NCI-H1417 treated with DMSO at 0.1 percent for 48 hours (cell line): ENCODE measurements around the gene FNDC11.
A peak's percentile ranks its signal among the peaks of the same experiment; 100 is the strongest.

ENCODE experiments used
- DNase-seq: peaks from one replicate; lab custom pipeline; 2025; lab: John Stamatoyannopoulos, UW

FNDC11 gene

DNA sequence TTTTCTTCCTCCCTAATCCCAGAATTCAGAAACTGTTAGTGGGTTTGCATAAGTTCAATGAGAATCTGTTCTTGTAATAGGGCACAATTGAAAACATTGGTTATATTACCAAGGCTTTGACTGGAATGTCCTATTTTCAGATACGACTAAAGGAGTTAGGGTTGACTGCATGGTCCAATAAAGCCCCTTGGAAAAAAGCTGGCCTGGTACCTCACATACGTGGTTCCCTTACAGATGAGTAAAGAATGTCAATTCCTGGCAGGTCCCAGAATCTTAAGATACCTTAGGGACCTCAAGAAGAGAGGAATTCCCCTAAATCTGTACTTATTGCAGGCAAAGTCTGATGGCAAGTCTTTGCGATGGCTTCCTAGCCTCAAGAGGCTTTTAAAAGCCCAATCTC lies 28.8 kb upstream of the FNDC11 start:
- no peak for DNase-seq

DNA sequence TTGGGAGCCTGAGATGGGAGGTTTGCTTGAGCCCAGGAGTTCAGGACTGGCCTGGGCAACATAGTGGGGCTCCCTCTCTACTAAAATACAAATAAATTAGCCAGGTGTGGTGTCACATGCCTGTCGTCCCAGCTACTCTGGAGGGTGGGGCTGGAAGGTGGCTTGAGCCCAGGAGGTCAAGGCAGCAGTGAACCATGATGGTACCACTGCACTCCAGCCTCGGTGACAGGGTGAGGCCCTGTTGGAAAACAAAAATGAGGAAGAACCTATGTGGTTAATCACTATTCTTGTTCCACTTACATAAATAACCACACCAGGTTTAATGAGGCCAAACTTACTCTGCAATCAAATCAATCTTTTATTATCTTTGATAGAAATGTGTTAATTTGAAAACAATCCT lies 28.0 kb upstream of the FNDC11 start:
- no peak for DNase-seq

DNA sequence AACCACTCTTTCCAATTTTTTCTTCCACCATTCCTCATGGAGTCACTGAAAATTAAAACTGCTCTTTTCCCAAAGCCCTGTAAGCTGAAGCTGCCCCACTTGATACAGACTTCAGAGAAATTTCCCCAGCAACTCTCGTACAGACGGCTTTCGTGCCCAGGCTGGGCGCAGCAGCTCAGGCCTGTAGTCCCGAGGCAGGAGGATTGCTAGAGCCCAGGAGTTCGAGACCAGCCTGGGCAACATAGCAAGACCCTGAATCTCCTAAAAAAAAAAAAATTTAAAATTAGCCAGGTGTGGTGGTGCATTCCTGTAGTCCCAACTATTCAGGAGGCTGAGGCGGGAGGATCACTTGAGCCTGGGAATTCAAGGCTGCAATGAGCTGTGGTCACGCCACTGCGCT lies 26.8 kb upstream of the FNDC11 start:
- DNase-seq: no peak

DNA sequence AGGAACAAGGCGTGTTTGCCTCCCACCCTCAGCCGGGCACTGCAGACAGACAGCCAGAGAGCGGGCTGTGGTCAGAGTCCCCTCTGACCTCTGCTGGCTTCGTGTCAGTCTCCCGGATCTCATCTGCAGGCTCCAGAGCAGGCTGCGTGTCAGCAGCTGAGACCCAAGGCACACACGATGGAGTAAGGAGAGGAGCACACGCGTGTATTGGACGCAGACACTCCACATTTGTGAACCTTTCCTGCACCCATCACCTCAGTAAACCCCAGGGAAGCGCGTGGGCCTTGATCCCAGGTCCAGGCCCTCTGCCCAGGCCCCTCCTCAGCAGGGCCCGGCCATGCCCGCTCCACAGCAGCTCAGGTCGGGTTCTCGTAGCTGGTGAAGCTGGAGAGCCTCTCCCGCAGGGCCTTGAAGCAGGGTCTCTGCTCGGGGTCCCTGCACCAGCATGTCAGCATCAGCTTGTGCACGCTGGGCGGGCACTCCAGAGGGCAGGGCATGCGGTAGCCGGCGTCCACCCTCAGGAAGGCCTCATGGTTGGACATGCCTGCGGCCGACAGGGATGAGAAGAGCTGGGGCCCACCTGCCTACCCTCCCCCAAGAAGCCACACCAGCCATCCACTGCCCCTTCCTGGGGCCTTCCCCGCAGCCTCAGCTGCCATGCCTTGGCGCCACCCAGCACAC lies 24.6 kb upstream of the FNDC11 start:
- DNase-seq: no peak

DNA sequence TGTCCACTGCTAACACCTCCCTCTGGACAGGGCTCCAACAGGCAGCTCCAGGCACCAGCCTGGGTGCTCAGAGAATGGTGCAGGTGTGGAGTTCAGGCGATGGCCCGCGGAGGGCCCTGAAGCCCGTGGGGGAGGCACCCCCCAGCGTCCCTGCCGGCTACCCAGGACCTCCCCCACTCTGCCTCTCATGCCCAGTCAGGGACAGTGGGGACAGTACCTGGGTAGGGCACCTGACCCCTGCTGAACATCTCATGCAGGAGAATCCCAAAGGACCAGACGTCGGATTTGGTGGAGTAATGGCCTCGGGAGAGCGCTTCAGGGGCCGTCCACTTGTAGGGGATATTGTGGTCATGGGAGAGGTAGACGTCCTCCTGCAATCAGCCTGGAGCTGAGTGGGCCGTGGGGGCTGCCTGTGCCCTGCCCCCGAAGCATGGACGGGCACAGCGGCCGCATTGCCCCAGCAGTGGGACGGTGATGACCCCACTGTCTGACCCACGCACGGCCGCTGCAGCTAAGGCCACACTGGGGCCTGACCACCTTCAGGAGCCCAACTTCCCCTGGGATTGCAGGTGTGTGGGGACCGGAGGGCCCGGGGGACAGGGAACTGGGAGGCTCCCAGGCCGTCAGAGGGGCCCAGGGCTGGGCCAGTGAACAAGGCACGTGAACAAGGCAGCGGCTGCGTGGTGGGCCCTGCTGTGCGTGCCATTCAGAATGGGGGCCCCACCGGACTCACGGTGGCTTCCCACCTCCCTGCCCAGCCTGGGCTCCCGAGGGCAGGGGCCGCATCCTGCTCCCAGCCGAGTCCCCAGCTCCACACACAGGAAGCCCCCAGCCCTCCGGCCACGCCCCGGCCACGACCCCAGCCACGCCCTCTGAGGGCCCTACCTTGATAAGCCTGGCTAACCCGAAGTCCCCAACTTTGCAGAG lies 23.8 kb upstream of the FNDC11 start:
- DNase-seq: no peak

DNA sequence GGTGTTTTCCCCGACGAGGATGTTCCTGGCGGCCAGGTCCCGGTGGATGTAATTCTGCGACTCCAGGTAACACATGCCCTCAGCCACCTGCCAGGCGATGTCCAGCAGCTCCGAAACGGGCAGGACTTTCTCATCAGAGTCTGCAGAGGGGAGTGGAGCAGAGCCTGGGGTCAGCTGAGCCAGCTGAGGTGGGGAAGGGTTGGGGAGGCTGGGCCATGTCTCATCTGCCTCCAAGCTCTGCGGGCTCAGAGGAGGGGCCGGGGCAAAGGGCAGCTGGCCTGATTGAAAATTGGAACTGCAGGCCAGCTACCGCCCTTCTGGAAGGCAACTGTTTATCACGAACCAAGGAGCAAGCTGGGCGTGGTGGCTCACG lies 23.2 kb upstream of the FNDC11 start:
- DNase-seq: no peak

DNA sequence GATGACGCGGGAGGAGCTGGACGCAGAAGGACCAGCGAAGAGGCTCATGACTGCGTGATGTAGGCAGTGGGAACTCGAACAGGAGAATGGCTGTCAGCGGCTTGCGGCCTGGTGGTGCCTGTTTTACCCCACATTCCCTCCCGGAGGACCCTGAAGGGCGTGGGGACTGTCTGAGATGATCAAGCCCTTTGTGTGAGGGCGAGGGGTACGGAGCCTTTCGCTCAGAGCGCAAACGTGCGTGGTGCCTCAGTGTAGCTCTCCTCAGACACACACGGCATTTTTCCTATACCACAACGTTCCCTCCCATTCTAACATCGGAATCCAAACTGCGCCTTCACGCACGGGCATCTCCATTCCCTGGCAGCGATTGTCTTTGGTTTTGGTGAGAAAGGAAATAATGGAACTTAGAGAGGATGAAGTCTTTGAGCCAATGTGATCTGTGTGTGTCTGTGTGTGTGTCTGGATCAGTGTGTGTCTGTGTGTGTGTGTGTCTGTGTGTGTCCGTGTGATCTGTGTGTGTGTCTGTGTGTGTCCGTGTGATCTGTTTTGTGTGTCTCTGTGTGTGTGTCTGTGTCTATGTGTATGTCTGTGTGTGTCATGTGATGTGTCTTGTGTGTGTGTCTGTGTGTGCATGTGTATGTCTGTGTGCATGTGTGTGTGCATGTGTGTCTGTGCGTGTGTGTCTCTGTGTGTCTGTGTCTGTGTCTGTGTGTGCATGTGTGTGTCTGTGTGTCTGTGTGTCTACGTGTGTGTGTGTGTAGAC lies 22.1 kb upstream of the FNDC11 start:
- no peak for DNase-seq

DNA sequence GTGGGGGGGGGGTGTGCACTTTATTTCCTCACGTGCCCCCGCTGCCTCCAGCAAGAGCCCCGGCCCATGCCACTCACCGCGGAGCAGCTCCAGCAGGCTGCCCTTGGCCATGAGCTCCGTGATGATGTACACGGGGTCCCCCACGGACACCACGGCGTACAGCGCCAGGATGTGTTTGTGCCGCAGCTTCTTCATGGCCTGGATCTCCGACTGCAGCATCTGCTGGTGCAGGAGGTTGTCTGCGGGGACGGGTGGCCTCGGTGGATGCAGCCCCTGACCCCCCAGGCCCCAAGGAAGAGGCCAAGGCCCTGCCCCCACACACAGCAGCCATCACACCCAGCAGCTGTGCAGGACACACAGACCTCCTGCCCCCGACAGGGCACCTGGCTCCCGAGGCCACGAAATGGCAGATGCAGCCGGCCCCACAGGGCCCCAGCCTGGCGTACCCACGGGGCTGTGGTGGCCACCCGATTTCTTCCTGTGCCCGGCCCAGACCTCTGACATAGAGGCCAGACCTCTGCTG lies 21.4 kb upstream of the FNDC11 start:
- DNase-seq: no peak

DNA sequence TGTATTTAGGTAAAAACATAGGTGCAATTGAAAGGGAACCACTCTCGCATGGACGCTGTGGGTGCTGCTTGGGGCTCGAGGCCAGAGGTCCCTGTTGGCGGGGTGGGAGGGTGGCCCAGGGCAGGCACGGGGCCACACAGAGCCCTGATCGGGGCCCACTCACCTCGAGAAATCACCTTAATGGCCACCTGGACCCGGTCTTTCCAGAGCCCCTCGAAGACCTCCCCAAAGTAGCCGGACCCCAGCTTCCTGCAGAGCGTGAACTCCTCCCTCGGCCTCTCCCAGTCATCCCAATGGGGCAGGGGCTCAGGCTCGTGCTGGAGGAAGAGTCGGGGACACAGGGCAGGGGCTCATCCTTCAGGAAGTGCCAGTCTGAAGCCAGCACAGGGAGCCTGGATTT lies 20.6 kb upstream of the FNDC11 start:
- no peak for DNase-seq

DNA sequence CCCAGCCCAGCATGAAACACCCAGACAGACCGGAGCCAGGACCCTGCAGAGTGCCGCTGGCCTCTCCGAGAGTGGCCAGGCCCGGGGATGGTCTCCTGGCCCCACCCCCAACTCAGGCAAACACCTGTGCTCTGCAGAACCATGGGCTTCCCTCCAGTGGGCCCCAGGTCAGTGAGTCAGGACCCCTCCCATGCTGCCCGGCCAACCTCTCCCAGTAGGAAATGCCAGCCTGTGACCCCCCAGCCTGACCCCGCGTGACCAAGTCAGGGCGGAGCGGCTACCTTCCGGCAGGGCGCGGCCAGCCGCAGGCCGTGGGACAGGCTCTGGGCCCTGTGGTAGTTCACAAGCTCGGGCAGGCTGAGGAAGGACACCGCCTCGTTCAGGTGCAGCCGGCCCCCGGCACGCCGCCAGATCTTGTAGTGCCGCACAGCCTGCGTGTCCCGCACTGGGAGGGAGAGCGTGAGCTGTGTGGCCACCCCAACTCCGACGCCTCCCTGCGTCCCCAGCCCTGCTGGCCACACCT lies 20.0 kb upstream of the FNDC11 start:
- no peak for DNase-seq

DNA sequence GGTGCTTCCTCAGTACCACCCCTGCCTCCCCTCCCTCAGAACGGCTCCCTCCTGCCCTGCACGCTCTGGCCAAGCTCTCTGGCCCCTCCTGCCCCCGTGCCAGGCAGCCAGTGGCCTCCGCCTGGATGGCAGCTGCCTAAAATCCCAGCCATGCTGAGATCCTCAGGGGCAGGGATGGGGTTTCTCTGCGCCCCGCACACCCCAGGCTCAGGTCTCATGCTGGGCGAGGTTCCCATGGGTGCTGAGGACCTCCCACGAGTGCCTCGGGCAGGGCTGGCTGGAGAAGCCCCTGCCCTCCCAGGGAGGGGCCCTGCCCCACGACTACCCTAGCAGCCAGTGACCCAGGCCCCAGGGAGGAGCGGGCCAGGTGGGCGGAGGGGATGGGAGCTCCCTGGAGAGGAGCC lies 19.5 kb upstream of the FNDC11 start:
- DNase-seq: no peak

DNA sequence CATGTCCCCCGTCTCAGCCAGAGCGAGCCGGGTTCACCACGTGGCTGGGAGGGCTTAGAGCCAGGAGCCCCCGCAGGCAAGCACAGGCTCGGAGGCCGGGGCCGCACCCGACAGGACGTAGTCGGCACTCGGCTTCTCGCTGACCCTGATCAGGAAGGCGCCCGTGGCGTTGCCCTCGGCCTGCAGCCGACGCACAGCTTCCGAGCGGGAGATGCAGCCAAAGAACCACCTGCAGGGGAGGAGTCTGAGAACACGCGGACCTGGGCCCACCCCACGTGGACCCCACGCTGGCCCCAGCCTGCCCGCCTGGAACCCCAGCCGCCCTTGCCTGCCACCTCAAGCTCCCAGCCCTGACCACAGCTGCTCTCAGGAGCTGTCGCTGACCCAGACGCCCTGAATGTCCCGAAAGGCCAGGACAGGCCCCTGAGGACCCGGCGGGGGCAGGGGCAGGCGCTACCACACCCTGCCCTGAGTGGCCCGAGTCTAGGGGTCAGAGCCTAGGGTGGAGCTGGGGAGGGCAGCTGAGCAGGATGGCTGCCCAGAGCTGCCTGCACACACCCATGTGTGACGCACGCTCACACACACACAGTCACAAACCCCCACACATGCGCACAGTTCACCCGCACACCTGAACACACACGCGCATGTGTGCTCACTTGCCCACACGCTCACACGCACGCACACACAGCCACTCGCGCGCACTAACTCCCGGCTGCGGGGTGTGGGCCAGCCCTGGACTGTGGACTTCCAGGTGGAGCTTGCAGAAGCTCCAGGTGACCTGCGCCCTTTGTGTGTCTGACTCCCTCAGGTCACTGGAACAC lies 18.9 kb upstream of the FNDC11 start:
- DNase-seq: no peak

DNA sequence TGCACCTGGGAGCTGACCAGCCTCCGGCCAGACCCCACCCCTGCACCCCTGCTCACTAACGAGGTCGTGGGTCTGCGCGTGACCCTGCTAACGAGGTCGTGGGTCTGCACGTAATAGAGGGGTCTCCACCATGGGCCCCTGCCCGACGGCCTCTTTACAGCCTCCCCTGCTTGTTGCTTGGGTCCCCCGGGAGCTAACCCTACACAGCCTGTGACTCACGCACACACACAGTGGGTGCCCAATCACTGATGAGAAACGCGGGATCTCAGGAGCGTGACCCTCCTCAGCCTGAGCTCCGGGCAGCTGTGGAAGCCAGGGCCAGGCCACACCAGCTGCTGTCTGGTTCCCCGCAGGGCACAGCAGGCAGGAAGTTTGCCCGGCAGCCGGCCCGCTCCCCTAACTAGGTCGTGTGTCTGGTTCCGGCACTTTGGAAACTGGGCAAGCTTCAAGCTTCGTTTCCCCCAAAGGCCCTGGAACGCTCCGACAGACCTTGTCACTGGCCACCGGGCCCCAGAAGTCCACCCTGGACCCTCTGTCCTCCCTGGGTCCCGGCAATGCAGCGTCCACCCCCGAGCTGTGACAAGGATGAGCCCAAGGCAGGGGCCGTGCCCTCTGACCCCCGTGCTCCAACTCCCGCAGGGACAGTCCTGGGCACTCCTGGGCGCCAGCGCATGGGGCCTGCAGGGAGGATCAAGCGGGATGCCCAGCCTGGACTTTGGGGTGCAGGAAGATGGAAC lies 17.6 kb upstream of the FNDC11 start:
- peak; percentile 50 for DNase-seq

DNA sequence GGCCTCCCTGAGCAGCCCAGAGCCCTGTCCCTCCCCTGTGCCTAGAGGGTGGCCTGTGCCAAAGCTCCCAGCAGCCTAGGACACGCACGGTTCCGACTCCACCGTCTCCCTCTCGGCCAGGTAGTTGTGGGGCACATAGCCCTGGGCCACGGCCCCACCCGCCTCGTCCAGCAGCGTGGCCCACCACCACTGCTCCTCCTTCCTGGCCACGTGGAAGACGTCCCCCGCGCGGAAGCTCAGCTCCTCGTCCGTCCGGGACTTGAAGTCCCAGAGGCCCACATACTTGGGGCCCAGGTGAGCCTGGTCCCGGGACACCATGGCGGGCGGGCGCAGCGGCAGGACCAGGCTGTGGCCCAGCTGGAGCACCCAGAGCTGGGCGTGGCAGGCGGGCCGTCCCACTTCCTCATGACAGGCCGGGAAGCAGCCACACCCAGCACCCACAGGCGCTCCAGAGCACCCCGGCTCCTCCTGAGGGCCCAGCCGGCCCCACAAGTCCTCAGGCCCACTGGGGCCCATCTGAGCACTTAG lies 16.9 kb upstream of the FNDC11 start, which contains the start of gene PTK6:
Gene PTK6, minus strand, starts transcription at position 380 of the 528 bp plus-strand sequence. Its CDS starts 62 bp downstream, at position 318.
- DNase-seq: no peak

DNA sequence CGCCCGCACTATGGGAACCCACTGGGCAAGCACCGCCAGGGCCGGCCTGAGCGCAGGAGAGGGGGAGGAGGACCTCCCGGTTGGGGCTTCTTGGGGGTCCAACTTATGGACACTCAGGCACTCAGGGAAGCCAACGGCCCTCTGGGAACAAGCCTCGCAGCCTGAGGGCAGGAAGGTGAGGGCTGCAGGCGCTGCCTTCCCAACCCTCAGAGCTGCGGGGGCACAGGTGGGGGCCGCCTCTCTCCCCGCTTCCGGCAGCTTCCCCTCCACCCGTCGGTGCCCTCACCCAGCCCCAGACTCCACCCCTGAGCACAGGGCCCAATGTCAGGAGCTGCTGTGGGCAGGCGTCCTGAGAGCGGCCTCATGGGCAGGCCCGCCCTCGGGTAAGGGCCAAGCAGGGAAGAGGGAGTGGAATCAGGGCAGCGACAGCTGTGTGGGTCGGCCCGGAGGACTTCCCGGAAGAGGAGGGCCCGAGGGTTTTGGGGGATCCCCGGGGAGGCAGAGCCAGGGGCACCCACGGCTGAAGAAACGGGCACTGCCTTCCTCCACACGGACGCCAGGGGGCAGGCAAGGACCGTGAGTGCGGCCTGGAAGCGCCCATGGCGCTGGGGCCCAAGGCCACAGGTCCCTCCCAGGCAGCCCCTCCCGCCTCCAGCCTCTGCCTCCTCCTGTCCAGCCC lies 16.3 kb upstream of the FNDC11 start:
- DNase-seq: peak; percentile 43

DNA sequence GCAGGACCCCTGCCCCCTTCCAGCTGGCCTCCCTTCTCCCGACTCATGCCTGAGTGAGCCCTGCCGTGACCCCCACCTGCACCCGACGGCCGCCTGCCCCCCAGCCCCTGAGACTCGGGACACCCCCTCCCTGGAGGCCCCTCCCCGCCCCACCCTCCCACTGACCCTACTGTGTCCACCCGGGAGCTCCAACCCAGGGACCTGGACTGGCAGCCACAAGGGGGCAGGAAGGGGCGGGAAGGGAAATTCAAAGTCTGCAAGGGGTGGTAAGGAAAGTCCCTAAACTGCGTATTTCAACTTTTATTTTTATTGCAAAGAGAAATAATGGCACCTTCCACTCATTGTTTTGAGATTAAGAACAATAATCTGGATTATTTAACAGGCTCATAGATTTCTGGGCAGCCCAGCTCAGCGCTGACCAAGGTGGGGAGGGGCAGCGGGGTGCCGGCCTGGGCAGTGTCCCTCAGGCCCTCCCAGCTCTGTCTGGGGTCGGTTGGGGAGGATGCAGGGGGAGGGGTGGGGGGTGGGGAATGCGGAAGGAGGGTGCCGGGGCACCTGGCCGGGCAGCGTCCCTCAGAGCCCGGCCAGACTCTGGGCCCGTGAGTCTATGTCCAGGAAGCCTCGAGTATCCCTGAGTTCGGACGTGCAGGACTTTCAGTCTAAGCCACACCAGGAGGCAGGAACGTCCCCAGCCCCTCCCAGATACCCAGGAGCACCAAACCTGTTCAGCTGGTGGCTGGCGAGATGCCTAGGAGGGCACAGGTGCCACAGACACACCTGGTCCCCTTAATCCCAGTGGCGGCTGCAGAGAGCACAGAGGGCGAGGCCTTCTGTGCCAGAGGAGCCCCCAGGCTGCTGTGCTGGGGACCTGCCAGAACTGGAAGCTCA lies 15.5 kb upstream of the FNDC11 start:
- peak; percentile 60 for DNase-seq

DNA sequence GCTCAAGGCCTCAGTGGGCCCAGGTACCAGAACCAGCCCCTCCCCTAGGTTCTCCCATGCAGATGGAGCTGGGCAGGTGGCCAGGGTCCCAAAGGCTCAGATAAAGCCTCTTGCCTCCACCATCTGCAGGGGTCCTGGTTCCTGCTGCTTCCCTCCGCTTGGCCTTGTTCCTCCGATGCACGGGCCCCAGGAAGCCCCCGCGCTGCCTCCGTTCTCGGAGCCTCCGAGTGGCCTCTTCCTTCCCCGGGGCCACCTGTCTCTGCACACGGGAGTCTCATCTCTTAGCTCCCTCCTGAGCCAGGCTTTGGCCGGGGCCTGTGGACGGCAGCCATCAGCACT lies 14.9 kb upstream of the FNDC11 start:
- DNase-seq: no peak

DNA sequence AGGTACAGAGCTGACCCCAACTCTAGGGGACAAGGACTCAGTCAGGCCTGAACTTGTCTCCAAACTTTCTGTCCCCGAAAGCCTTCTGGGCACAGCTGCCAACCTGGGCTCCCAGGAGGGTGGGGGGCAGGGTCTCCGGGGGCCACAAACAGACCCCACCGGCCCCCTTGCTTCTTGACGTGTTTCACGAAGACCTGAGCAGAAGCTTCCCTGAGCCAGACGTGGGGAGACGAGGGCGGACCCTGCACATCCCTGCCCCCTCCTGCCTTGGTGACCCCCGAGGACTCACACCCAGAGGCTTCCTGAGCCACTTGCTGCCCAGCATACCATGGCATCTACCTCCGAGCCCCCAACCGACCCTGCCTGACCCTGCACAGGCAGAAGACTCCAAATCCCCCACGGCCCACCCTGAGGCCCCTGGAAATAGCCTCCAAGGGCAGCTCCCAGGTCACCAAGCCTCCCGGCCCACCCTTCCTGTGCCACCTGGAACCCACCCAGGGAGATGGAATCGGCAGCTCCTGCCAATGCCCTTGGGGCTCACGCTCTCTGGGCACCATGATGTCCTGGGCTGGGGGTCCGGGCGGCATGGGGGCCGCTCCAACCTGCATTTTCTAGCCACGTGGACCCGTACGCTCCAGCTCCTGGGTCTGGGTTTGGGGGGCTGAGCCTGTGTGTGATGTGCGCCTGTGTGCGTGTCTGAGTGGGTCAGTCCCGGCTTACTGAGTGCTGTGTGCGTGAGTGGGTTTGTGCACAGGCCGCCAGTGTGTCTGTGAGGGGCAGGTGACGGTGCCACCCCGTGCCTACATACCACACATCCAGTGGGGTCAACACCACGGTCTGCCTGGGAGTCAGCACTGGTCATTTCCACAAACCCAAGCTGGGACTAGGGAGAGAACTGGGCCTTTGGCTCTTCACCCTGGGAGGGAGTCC lies 14.3 kb upstream of the FNDC11 start:
- no peak for DNase-seq
